Muscle of arm (tissue), 12 donors: Measurements from ENCODE around the gene AMBRA1. TPM values are rescaled to one million over a fixed set of nuclear protein-coding genes. Genes with fewer than 3 reads are reported as not detected.
"Not testable (repeated sequence)": the region's sequence is repeated elsewhere in the genome, so short reads cannot be mapped to it uniquely, and the experiment has no call there.

Source experiments
- DNase-seq: peaks from one replicate; pipeline ENCODE4 v3.0.0-alpha.2; 2013
- polyA plus RNA-seq, 12 donors: library from polyadenylated mRNA; unstranded; fragments of 120-200 nt; gene quantifications; one replicate each; pipeline ENCODE4 v1.2.1, GENCODE V29; 2013; ENCODE audit not compliant: insufficient read length in 12 of 12

The AMBRA1 gene
- polyA plus RNA-seq, 12 donors: 10.8 to 20.0 (median 11.9) TPM; not detected in 1

DNA sequence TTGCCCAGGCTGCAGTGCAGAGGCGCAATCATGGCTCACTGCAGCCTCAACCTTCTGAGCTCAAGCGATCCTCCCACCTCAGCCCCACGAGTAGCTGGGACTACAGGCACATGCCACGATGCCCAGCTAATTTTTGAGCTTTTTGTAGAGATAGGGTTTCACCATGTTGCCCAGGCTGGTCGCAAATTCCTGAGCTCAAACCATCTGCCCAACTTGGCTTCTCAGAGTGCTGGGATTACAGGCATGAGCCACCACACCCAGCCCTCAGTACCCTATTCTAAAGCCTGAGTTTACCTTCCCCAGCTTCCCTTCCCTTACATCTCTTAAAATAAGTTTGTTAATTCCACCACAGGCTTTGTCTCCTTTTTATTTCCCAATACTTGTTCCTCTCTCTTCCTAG, 59.1 kb downstream of the AMBRA1 start:
- DNase-seq: no peak

DNA sequence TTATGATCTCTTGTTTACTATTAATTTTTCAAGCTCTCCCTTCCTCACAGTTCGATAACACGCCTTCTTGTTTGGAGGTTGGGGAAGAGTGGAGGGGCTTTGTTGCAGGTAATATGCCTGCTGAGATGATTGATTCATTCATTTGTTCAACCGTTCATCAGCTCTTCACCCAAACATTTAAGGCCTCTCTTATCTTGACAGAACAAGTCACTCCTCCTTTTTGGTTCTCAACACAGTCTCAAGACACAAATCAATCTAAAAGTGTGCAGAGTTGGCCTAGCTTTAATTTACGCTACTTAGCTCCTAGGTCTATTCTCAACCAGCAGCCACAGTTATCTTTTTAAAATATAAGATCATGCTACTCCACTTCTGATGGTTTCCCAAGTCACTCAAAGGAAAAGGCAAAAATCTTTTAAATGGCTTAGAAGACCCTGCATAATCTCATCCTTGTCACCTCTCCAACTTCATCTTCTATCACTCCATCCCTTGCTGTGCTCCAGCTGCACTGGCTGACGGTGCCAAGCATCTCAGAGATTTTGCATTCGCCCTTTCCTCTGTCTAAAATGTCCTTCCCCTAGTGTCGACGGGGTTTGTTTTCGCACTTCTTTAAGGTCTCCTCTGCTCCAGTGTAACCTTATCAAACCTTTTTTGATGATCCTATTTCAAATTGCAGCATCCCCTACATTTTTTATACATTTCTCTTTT, 60.3 kb downstream of the AMBRA1 start:
- no peak for DNase-seq

DNA sequence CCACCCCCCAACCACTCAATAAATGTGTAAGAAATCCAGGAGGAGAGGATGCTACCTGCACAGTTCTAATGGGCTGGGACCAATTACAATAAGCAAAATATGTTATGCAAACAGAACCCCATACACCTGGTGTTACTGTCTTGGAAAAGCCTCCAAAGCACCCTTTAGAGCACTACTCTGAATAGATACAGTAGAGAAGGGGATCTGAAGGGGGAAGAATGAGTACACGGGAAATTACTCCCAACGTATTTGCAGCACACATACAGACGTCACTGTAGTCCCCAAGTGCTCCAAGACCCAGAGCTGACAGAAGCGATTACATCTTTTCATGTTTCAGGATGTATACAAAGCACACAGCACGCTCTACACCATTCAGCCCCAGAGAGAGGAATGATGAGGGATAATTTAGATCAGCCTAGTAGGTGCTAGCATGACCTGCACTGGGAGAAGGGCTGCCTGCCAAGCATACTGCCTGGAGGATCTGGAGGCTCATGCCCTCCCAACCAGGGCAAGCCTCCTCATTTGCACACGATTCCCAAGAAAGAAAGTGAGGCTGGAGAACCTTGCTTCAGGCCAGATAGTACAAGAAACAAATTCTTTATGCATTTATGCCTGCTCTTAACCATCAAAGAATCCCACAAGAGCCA, 63.8 kb downstream of the AMBRA1 start:
- no peak for DNase-seq

DNA sequence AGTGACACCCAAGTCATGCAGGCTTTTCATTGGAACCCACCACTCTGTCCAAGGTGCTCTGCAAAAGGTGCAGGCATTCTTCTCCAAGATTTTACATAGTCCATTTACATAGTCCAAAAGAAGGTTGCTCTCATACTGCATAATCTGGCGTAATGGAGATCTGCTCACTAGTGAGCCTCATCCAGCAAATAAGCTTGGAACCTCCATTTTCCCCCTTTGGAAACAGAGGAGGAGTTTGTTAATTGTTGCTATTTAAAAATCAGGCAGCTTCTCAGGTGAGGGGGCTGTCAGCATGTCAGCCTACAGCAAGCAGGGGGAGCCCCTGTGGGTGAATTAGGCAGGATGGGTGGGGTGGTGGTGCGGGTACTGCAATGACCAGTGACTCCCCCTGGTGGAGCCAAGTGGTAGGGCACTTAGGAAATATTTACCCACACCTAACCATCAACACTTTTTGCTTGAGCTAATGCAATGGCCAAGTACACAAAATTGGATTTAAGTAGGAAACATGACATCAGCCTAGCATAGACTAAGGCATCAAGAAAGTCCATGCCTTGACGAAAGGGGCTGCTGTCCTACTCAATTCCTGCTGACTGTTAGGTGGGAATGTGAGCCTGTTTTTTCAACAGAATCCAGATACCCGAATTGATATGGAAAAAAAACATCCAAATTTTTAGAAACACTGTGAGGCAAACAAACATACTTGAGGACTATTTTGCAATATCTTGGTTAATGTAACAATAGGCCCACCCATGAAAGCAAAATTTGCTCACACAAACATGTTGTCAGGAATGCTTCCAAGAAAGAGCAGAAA, 64.5 kb downstream of the AMBRA1 start:
- DNase-seq: peak; percentile 21

DNA sequence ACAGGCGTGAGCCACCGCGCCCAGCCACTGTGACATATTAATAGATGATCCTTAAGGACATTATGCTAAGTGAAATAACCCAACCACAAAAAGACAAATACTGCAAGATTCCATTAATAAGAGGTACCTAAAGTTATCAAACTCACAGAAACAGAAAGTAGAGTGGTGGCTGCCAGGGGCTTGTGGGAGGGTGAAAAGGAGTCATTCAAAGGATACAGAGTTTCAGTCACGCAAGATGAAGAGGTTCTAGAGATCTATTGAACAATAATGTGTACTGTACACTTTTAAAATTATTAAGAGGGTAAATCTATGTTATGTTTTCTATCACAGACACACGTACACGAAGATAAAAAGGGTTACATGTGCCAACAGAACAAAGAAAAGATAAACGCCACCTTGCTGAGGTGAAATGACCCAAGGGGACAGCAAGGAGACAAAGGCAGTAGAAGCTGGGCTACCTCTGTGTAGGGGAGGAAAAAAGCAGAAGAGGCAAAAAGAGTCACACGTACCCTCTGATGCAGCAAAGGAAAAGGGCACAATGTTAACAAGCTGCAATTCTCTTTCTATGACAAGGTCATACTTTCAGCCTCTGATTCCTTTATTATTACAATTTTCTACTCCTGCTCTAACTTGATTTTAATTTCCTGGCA, 65.3 kb downstream of the AMBRA1 start:
- no peak for DNase-seq

DNA sequence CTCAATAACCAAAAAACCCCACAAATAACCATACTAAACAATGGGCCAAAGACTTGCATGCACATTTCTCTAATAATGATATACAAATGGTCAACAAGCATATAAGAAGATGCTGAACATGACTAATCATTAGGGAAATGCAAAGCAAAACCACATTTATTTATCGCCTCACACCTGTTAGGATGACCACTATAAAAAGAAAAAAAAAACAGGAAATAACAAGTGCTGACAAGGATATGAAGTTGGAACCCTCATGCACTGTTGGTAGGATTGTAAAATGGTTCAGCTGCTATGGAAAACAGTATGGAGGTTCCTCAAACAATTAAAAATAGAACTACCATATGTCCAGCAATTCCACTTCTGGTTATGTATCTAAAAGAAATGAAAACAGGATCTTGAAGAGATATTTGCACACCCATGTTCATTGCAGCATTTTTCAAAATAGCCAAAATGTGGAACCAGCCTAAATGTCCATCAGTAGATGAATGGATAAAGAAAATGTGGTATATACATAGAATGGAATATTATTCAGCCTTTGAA, 66.2 kb downstream of the AMBRA1 start:
- DNase-seq: no peak

DNA sequence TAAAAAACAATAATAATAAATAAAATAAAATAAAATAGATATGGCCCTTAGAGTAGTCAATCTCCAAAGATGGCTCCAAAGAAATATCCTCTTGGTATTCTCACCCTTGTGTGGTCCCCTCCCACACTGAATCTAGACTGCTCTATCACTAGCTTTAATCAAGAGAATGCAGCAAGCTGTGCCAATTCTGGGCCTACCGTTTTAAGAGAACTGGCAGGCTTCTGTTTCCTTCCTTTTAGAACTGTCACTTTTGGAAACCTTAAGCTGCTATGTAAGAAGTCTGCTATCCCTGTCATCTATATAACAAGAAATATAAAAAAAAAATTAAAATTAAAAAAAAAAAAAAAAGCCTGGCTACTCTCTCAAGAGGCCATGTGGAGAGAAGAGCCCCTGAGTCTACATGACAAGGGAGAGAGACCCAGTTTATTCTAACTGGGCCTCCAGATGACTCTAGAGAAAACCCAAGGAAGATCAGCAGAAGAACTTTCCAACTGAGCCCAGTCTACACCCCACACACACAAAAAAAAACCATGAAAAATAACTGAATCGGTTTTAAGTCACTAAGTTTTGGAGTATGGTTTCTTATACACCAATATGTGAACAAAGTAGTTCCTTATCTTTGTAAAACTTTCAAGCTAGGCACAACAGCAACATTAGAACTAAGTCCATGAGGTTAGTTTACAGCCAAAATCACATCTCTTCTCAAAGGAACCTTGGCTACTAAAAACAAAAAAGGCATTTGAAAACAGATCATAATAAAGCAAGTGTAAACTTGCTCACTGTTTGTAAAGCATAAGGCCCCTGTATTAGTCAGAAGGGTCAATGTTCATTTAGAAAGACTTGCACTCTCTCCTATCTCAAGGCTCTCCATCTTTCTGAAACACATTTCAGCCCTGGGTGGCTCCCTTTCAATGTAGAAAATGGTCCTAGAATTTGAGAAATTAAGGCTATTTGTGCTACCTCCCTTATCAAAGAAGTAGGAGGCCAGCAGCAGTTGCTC, 67.3 kb downstream of the AMBRA1 start:
- DNase-seq: no peak

DNA sequence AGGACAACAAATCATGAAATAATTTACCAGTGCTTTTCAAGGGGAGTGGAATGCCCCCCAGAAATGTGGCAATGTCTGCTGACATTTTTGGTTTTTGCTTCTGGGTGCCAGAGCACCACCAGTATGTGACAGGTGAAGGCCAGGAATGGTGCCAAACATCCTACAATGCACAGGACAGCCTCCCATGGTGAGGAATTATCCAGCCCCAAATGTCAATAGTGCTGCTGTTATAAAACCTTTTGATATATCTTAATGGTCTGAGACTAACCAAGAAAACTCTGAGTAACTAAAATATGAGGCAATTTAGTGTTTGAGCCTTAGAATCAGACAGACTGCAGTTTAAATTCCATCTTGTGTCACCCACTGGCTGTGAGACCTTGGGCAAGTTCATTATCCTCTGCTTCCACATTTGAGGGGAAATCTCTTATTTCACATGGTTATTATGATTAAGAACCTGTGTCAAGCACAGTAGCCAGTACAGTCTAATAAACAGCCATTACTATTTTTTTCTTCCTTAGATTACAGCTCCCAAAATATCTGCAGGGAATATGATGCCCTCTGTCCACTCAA, 69.5 kb downstream of the AMBRA1 start:
- no peak for DNase-seq

DNA sequence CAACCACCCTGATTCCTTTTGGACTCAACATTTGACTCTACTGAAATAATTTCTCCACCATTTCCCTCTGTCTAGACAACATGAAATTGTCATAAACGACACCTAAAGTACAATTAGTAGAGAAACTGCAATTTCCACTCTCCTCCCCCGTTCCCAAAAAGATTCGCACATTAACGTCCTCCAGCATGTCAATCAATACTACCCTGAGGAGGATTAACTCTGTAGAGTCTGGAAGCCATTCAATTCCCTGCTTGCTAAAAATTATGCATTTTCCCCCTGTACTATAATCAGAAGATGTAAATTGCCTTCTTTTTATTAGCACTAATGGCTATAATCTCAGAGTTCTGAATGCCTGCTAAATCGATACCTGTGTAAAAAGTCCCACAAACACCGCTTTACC, 70.5 kb downstream of the AMBRA1 start:
- no peak for DNase-seq

DNA sequence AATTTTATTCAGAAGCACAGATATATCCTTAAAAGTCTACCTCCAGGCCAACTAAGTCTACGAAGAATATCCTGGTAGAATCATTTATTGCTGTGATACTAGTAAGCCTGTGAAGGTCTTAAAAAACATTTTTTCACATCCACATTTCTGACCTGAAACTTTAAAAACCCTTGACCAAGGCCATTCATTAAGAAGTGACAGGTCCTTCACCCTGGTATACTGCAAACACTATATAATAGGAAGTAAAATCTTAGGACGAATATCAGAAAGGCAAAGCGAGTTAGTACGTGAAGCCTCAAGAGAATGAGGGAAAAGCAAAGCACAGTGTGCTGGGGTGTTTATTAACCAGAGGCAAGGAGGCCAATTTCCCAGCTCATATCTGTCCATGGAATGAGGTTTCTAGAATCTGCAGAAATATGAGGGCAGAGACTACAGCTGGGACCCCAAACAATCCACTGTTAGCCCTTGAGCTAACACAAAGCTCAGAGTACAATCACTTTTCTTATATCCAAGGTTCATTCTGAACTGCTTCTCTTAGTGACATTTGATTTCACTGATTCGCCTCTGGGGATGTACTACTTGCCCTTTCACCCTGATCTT, 71.0 kb downstream of the AMBRA1 start:
- no peak for DNase-seq

DNA sequence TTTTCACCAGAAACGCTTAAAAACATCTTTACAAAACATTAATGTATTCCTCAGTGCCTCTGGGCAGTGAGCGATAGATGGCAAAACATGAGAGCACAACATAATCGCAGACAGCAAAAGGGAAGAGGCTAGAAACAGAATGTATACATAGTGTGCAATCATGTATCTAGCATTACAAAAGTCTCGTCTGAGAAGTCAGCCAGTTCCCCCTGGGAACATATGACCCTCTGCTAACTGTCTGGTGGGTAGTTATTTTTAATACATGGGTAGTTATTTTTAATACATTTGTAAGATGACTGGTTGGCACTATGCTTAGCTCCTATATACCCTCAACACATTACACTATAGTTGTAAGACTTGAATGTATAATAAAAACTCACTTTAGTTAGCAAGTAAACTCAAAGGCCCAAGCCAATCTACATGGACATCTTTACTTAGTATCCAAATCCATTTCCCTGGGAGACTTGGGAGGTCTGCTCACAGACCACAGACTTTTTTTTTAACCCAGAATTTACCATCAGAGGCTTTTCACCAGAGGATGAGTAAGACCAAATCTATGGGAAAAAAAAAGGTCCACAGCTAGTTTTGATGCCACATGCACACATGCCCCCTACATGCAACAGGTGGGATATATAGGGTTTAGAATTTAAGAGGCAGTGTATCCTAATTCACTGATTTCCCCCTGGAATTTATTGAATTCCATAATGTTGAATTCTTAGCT, 71.7 kb downstream of the AMBRA1 start:
- no peak for DNase-seq

DNA sequence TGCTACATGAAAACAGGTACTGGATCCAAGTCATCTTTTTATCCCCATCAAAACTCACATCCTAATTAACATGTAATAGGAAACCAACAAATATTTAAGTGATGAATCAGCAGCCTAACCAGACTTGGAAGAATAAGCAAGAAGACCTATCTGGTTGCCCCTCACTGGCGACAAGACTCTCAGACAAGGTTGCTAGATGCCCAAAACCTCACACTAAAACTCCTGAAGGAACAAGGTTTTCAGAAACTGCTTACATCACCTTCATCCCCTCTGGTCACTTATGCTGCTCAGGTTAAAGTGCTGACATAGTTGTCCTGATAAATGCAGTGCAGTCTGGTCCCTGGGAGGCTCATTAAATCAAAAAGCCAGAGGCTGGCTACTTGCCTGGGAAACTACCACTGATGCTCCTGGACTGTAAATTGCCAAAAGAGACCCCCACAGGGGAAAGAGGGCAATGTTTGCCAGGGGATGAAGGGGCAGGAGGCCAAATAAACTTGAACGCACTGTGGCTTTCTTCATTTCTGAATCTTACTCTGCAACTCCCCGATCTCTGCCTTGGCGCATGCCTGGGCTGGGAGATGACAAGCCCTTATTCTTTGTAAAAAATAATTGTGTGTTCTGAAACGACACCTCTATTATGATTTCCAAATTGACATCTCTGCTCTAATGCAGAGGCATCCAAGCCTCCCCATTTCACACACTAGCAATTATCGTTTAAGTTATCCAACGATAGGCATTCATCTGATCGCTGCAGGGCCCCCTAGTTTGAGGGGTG, 72.7 kb downstream of the AMBRA1 start:
- no peak for DNase-seq

DNA sequence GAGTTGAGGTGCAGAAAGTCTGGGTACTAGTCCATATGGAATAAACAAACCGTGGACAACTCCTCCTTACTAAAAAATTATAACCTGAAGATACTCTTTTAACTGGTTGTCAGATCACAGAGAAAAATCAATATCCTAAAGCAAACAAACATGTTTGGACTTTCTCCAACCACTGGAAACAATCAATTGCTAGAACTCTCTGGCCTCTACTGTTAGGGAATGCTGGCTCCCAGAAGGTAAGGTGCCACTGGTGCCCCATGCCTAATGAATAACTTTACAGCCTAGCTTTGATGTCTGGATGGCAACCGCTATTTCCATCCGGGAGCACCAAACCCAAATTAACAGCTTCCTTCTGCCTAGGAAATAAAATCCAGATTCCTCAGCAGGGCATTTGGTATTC, 74.5 kb downstream of the AMBRA1 start:
- DNase-seq: no peak

DNA sequence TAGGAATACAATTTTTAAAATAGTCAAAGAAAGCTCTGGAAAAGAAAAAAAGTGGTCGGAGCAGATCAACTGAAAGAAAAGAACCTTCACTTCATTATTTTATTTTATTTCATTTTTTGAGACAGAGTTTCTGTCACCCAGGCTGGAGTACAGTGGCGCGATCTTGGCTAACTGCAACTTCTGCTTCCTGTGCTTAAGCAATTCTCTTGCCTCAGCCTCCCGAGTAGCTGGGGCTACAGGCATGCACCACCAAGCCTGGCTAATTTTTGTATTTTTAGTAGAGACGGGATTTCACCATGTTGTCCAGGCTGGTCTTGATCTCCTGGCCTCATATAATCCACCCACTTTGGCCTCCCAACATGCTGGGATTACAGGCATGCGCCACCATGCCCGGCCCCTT, 74.9 kb downstream of the AMBRA1 start:
- DNase-seq: not testable (repeated sequence)

DNA sequence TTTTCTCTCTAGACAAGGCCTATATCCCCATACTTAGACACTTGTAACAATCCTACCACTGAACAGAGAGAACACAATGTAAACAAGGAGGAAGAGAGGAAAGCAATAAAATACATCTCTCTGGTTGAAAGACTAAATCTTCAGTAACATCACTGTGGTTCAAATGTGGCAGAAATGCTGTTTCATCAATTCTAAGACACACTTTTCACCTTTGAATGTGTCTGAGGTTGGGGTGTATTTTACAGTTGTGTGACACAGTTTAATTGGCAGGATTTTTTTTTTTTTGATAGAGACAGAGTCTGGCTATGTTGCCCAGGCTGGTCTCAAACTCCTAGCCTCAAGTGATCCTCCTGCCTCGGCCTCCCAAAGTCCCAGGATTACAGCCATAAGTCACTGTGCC, 79.5 kb downstream of the AMBRA1 start:
- DNase-seq: no peak

DNA sequence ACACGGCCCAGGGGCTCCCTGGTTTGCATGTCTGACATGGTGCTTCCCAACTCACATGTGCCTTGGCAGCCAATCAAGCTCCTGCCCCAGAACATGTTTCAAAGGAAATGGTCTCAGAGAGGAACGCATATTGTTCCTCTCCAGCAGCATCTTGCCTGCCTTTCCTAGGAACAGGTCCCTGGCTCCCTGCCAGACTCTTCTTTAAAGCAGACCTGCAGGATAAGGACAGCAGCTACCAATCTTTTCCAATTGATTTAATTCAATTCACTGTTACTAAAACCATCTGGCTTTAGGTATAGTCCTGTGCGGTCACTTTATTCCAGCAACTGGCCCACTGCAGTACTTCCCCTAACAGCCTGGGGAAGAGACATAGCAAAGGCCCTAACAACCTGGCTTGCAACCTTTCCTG, 79.9 kb downstream of the AMBRA1 start:
- DNase-seq: peak; percentile 45

DNA sequence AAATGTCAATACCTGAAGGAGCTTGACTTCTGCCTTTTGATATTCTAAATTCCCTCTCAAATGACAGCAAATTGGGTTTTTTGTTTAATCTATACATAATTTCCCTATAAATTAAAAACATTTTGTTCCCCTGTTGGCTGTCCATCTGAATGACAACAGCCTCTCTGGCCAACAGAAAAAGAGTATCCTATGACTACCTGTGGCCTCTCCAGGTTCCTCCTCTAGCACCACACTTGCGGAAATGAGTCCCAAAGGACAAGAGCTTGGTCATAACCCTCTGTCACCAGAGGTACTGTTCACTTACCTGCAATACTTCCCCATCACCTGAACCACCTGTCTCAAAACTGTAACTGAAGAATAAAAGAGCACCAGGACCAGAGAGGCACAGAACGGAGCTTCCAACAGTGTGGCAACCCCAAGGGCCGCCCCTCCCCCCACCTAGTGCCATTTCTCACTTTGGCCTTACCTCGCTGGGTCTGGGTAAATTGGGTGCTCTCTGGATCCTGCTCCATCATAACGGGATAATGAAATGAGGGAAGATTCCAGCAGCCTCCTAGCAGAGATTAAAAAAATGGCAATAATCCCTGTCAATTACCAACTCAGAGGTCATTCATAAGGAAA, 81.5 kb downstream of the AMBRA1 start:
- DNase-seq: no peak

DNA sequence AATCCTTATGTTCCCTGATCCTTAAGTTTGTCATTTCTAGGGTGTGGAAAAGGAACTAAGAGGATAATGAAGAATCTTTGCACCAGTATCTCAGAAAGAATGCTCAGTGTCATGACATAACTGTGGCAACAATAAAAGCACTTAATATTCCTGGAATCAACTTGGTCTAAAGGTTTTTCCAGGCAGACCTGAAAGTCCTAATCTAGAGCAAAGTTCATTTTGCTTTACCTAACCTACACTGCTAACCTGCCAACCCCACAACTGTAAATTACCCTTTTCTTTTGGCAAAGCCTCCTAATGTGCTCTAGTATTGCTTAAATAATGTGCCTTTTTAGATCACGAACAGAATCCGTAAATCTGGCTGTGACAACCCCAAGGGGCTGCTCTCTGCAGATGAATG, 82.5 kb downstream of the AMBRA1 start:
- DNase-seq: no peak
